ENCODE data around the gene SAMMSON.

The SAMMSON gene

GRCh38 chr3:70000563-70001081 lies 1.1 kb downstream of the SAMMSON start:
- ChIA-PET CTCF (no interaction called here), POLR2A (no interaction called here)
- no peak for DNase-seq (ENCODE audit: low read depth, low spot score)
- no peak for TF ChIP-seq CTCF (IDR thresholded peaks at IDR 0.05; ENCODE audit: insufficient read depth, low read length, missing control alignments)
- H3K4me3 ChIP-seq (ENCODE audit: low read depth, low read length), result no peak overlapping the region

- TF ChIP-seq CTCF (IDR thresholded peaks at IDR 0.05; ENCODE audit: insufficient read depth, low read length, missing control alignments), result no peak
- POLR2A ChIA-PET, result no interaction called here
- no peak overlapping the region for H3K4me3 ChIP-seq (ENCODE audit: low read depth, low read length)
- DNase-seq (ENCODE audit: low read depth, low spot score), result no peak
- CTCF ChIA-PET, result no interaction called here
Observed at GRCh38 chr3:70003119-70003518, 3.6 kb downstream of the SAMMSON start.

GRCh38 chr3:70006089-70006488 lies 6.6 kb downstream of the SAMMSON start:
- POLR2A ChIA-PET, result no interaction called here
- no peak overlapping the region for H3K4me3 ChIP-seq (ENCODE audit: low read depth, low read length)
- TF ChIP-seq CTCF (IDR thresholded peaks at IDR 0.05; ENCODE audit: insufficient read depth, low read length, missing control alignments), result no peak
- no peak for DNase-seq (ENCODE audit: low read depth, low spot score)
- CTCF ChIA-PET, result no interaction called here

- no peak for DNase-seq (ENCODE audit: low read depth, low spot score)
- H3K4me3 ChIP-seq (ENCODE audit: low read depth, low read length), result no peak overlapping the region
- TF ChIP-seq CTCF (IDR thresholded peaks at IDR 0.05; ENCODE audit: insufficient read depth, low read length, missing control alignments), result no peak
- ChIA-PET CTCF (no interaction called here), POLR2A (no interaction called here)
Observed at GRCh38 chr3:70010346-70010745, 10.8 kb downstream of the SAMMSON start.

GRCh38 chr3:70011582-70011981 lies 12.0 kb downstream of the SAMMSON start:
- POLR2A ChIA-PET, result no interaction called here
- CTCF ChIA-PET, result no interaction called here
- no peak for TF ChIP-seq CTCF (IDR thresholded peaks at IDR 0.05; ENCODE audit: insufficient read depth, low read length, missing control alignments)

GRCh38 chr3:70020906-70021660 lies 21.6 kb downstream of the SAMMSON start:
- no peak for TF ChIP-seq CTCF (IDR thresholded peaks at IDR 0.05; ENCODE audit: insufficient read depth, low read length, missing control alignments)
- H3K4me3 ChIP-seq (ENCODE audit: low read depth, low read length), result no peak overlapping the region
- ChIA-PET POLR2A (no interaction called here), CTCF (no interaction called here)
- DNase-seq (ENCODE audit: low read depth, low spot score), result no peak

More at GRCh38 chr3:70011582-70011981, 12.0 kb downstream of the SAMMSON start:
- no peak for DNase-seq (ENCODE audit: low read depth, low spot score)
- no peak overlapping the region for H3K4me3 ChIP-seq (ENCODE audit: low read depth, low read length)
